ENCODE measurements around the gene NCK2. TPM values are rescaled to one million over a fixed set of nuclear protein-coding genes. Genes with fewer than 3 reads are reported as not detected.

The NCK2 gene
- polyA plus RNA-seq, 3 donors: 2.5 to 18.2 (median 7.6) TPM

GRCh38 chr2:105714141-105714540 is 30.6 kb upstream of the NCK2 start:
- no peaks in the 10 kb centered on the region for H3K79me2 ChIP-seq (ENCODE audit: insufficient read depth, low read length)
- H3K27ac Mint-ChIP-seq: no peak overlapping the region
- H3K4me3 Mint-ChIP-seq: no peak overlapping the region
- DNase-seq: no peak
- H3K4me3 ChIP-seq (replicated peaks in 1 of 3; ENCODE audit: low read depth in 2 of 3, low read length in 3 of 3): no peak overlapping the region
- H3K4me1 Mint-ChIP-seq: peaks cover 18% of the 10 kb centered on the region
- no peaks in the 10 kb centered on the region for H4K20me1 ChIP-seq (ENCODE audit: insufficient read depth, low read length)
- no peaks in the 10 kb centered on the region for H3K9me3 ChIP-seq (replicated peaks in 1 of 2; ENCODE audit: control insufficient read depth in 1 of 2, insufficient read depth in 1 of 2, low read length in 2 of 2)
- H3K36me3 ChIP-seq (replicated peaks in 1 of 2; ENCODE audit: control insufficient read depth in 1 of 2, insufficient read depth in 2 of 2, low read length in 2 of 2): no peaks in the 10 kb centered on the region
- H3K36me3 Mint-ChIP-seq: no peaks in the 10 kb centered on the region
- no peak for TF ChIP-seq CTCF (IDR thresholded peaks at IDR 0.05)
- no peak overlapping the region for H2AFZ ChIP-seq (ENCODE audit: insufficient read depth, low read depth, low read length, poor library complexity, severe bottlenecking)
- no peaks in the 10 kb centered on the region for H3K9me3 Mint-ChIP-seq
- H3K9ac ChIP-seq (ENCODE audit: insufficient read depth, low read length, poor library complexity, severe bottlenecking): no peak overlapping the region
- intact Hi-C loops (cut with micrococcal nuclease): no loop called here
- H3K4me2 ChIP-seq (replicated peaks; ENCODE audit: extremely low read depth, low read length, poor library complexity, severe bottlenecking): no peak overlapping the region
- WGBS (ENCODE audit: insufficient coverage): 89% methylated on average over 3 of the region's 6 CpGs
- peaks cover 0 to 2% of the 10 kb centered on the region in 2 donors for H3K27me3 ChIP-seq (ENCODE audit: control insufficient read depth in 2 of 2, insufficient read depth in 2 of 2, low read length in 2 of 2)
- no peak overlapping the region for H3K27ac ChIP-seq (ENCODE audit: low read depth in 1 of 2, low read length in 2 of 2)
- H3K4me1 ChIP-seq (ENCODE audit: control insufficient read depth in 1 of 2, insufficient read depth in 2 of 2, low read length in 2 of 2): peaks cover 12% of the 10 kb centered on the region in 2 donors
- H3K27me3 Mint-ChIP-seq (ENCODE audit: low read depth in 3 of 3): peaks cover under 1 to 8% (median 1%) of the 10 kb centered on the region in 3 donors

GRCh38 chr2:105718846-105719481 is 25.7 kb upstream of the NCK2 start:
- H3K27ac Mint-ChIP-seq: no peak overlapping the region

More at GRCh38 chr2:105718846-105719481, 25.7 kb upstream of the NCK2 start:
- H3K4me3 Mint-ChIP-seq: no peak overlapping the region
- TF ChIP-seq CTCF (IDR thresholded peaks at IDR 0.05): no peak
- no peaks in the 10 kb centered on the region for H3K4me1 ChIP-seq (ENCODE audit: control insufficient read depth in 1 of 2, insufficient read depth in 2 of 2, low read length in 2 of 2)
- DNase-seq: no peak
- H2AFZ ChIP-seq (ENCODE audit: insufficient read depth, low read depth, low read length, poor library complexity, severe bottlenecking): peak overlapping the region; percentile 8
- 36% methylated on average over 4 of the region's 8 CpGs for WGBS (ENCODE audit: insufficient coverage)
- H3K36me3 Mint-ChIP-seq: no peaks in the 10 kb centered on the region
- H3K4me2 ChIP-seq (replicated peaks; ENCODE audit: extremely low read depth, low read length, poor library complexity, severe bottlenecking): no peak overlapping the region
- peaks cover 0 to 2% of the 10 kb centered on the region in 2 donors for H3K27me3 ChIP-seq (ENCODE audit: control insufficient read depth in 2 of 2, insufficient read depth in 2 of 2, low read length in 2 of 2)
- no peaks in the 10 kb centered on the region for H3K79me2 ChIP-seq (ENCODE audit: insufficient read depth, low read length)
- peaks cover 5% of the 10 kb centered on the region for H3K4me1 Mint-ChIP-seq
- H3K36me3 ChIP-seq (replicated peaks in 1 of 2; ENCODE audit: control insufficient read depth in 1 of 2, insufficient read depth in 2 of 2, low read length in 2 of 2): no peaks in the 10 kb centered on the region
- no peak overlapping the region for H3K27ac ChIP-seq (ENCODE audit: low read depth in 1 of 2, low read length in 2 of 2)
- H3K9me3 ChIP-seq (replicated peaks in 1 of 2; ENCODE audit: control insufficient read depth in 1 of 2, insufficient read depth in 1 of 2, low read length in 2 of 2): no peaks in the 10 kb centered on the region
- no peaks in the 10 kb centered on the region for H3K9me3 Mint-ChIP-seq
- peaks cover 0 to 8% (median 3%) of the 10 kb centered on the region in 3 donors for H3K27me3 Mint-ChIP-seq (ENCODE audit: low read depth in 3 of 3)
- no peaks in the 10 kb centered on the region for H4K20me1 ChIP-seq (ENCODE audit: insufficient read depth, low read length)
- intact Hi-C loops (cut with micrococcal nuclease): no loop called here
- H3K4me3 ChIP-seq (replicated peaks in 1 of 3; ENCODE audit: low read depth in 2 of 3, low read length in 3 of 3): no peak overlapping the region
- H3K9ac ChIP-seq (ENCODE audit: insufficient read depth, low read length, poor library complexity, severe bottlenecking): no peak overlapping the region

All from CD14-positive monocyte (primary cell).